ENCODE results near the gene ARHGAP28. TPM values are rescaled to one million over a fixed set of nuclear protein-coding genes. Genes with fewer than 3 reads are reported as not detected.

Gene ARHGAP28
- total and polyA plus RNA-seq, 7 experiments from 2014 or later, result not detected

- peaks cover 2 to 8% (median 5%) of the 10 kb centered on the region in 11 donors for H3K9me3 Mint-ChIP-seq
- H3K4me3 ChIP-seq (ENCODE audit: low read length), result no peak overlapping the region
- no peaks in the 10 kb centered on the region for H3K27me3 ChIP-seq (ENCODE audit: control insufficient read depth in 2 of 2, insufficient read depth in 2 of 2, low read length in 2 of 2)
- no peaks in the 10 kb centered on the region for H3K9me3 ChIP-seq (ENCODE audit: control insufficient read depth in 2 of 3, low read length in 3 of 3)
- no peaks in the 10 kb centered on the region for H3K4me1 Mint-ChIP-seq
- intact Hi-C loops (cut with micrococcal nuclease), result no loop called here
- no peaks in the 10 kb centered on the region for H3K36me3 ChIP-seq (ENCODE audit: control insufficient read depth in 2 of 3, insufficient read depth in 3 of 3, low read length in 3 of 3)
- no peak overlapping the region for H3K27ac ChIP-seq (ENCODE audit: low read depth, low read length)
- ATAC-seq, result no peak
- CTCF ChIA-PET, result no interaction called here
- H3K4me3 Mint-ChIP-seq, result no peak overlapping the region
- no peak overlapping the region for H3K27ac Mint-ChIP-seq
- H3K4me1 ChIP-seq (ENCODE audit: control insufficient read depth in 2 of 2, insufficient read depth in 2 of 2, low read length in 2 of 2), result no peaks in the 10 kb centered on the region
- H3K36me3 Mint-ChIP-seq, result no peaks in the 10 kb centered on the region
- POLR2A ChIA-PET, result no interaction called here
- DNase-seq, result no peak
- H3K27me3 Mint-ChIP-seq, result no peaks in the 10 kb centered on the region
Measured at GRCh38 chr18:6960656-6961055, 231.1 kb downstream of the ARHGAP28 start.

- DNase-seq, result no peak
- no peak overlapping the region for H3K27ac ChIP-seq (ENCODE audit: low read depth, low read length)
- peaks cover 2 to 8% (median 5%) of the 10 kb centered on the region in 11 donors for H3K9me3 Mint-ChIP-seq
- intact Hi-C loops (cut with micrococcal nuclease), result no loop called here
- H3K27me3 ChIP-seq (ENCODE audit: control insufficient read depth in 2 of 2, insufficient read depth in 2 of 2, low read length in 2 of 2), result no peaks in the 10 kb centered on the region
- POLR2A ChIA-PET, result no interaction called here
- no peaks in the 10 kb centered on the region for H3K36me3 ChIP-seq (ENCODE audit: control insufficient read depth in 2 of 3, insufficient read depth in 3 of 3, low read length in 3 of 3)
- no peak overlapping the region for H3K4me3 ChIP-seq (ENCODE audit: low read length)
- ATAC-seq, result no peak
- no peaks in the 10 kb centered on the region for H3K27me3 Mint-ChIP-seq
- H3K27ac Mint-ChIP-seq, result no peak overlapping the region
- H3K9me3 ChIP-seq (ENCODE audit: control insufficient read depth in 2 of 3, low read length in 3 of 3), result no peaks in the 10 kb centered on the region
- no peaks in the 10 kb centered on the region for H3K4me1 ChIP-seq (ENCODE audit: control insufficient read depth in 2 of 2, insufficient read depth in 2 of 2, low read length in 2 of 2)
- H3K4me1 Mint-ChIP-seq, result no peaks in the 10 kb centered on the region
- H3K4me3 Mint-ChIP-seq, result no peak overlapping the region
- no peaks in the 10 kb centered on the region for H3K36me3 Mint-ChIP-seq
- CTCF ChIA-PET, result no interaction called here
Measured at GRCh38 chr18:6961331-6961730, 231.8 kb downstream of the ARHGAP28 start.

- no peaks in the 10 kb centered on the region for H3K4me1 ChIP-seq (ENCODE audit: control insufficient read depth in 2 of 2, insufficient read depth in 2 of 2, low read length in 2 of 2)
- Mint-ChIP-seq H3K9me3 (peaks cover 2 to 8% (median 5%) of the 10 kb centered on the region in 11 donors), H3K4me1 (no peaks in the 10 kb centered on the region), H3K36me3 (no peaks in the 10 kb centered on the region), H3K27ac (no peak overlapping the region), H3K4me3 (no peak overlapping the region), H3K27me3 (no peaks in the 10 kb centered on the region)
- no peak for DNase-seq
- intact Hi-C loops (cut with micrococcal nuclease), result no loop called here
- no peak overlapping the region for H3K27ac ChIP-seq (ENCODE audit: low read depth, low read length)
- H3K36me3 ChIP-seq (ENCODE audit: control insufficient read depth in 2 of 3, insufficient read depth in 3 of 3, low read length in 3 of 3), result no peaks in the 10 kb centered on the region
- CTCF ChIA-PET, result no interaction called here
- no peaks in the 10 kb centered on the region for H3K9me3 ChIP-seq (ENCODE audit: control insufficient read depth in 2 of 3, low read length in 3 of 3)
- no peak overlapping the region for H3K4me3 ChIP-seq (ENCODE audit: low read length)
- POLR2A ChIA-PET, result no interaction called here
- no peaks in the 10 kb centered on the region for H3K27me3 ChIP-seq (ENCODE audit: control insufficient read depth in 2 of 2, insufficient read depth in 2 of 2, low read length in 2 of 2)
- ATAC-seq, result no peak
Measured at GRCh38 chr18:6962571-6963451, 233.3 kb downstream of the ARHGAP28 start.

GRCh38 chr18:6963452-6964097, 234.1 kb downstream of the ARHGAP28 start:
- H3K27me3 ChIP-seq (ENCODE audit: control insufficient read depth in 2 of 2, insufficient read depth in 2 of 2, low read length in 2 of 2), result no peaks in the 10 kb centered on the region

More at GRCh38 chr18:6963452-6964097, 234.1 kb downstream of the ARHGAP28 start:
- no peaks in the 10 kb centered on the region for H3K36me3 Mint-ChIP-seq
- H3K4me3 Mint-ChIP-seq, result no peak overlapping the region
- H3K4me1 Mint-ChIP-seq, result no peaks in the 10 kb centered on the region
- ChIA-PET CTCF (no interaction called here), POLR2A (no interaction called here)
- no peak overlapping the region for H3K4me3 ChIP-seq (ENCODE audit: low read length)
- intact Hi-C loops (cut with micrococcal nuclease), result no loop called here
- no peaks in the 10 kb centered on the region for H3K36me3 ChIP-seq (ENCODE audit: control insufficient read depth in 2 of 3, insufficient read depth in 3 of 3, low read length in 3 of 3)
- no peaks in the 10 kb centered on the region for H3K4me1 ChIP-seq (ENCODE audit: control insufficient read depth in 2 of 2, insufficient read depth in 2 of 2, low read length in 2 of 2)
- ATAC-seq (no peak), DNase-seq (no peak)
- H3K27ac Mint-ChIP-seq, result no peak overlapping the region
- peaks cover 2 to 8% (median 5%) of the 10 kb centered on the region in 11 donors for H3K9me3 Mint-ChIP-seq
- H3K27me3 Mint-ChIP-seq, result no peaks in the 10 kb centered on the region
- no peak overlapping the region for H3K27ac ChIP-seq (ENCODE audit: low read depth, low read length)
- no peaks in the 10 kb centered on the region for H3K9me3 ChIP-seq (ENCODE audit: control insufficient read depth in 2 of 3, low read length in 3 of 3)
